ENCODE data around the gene ETAA1. TPM values are rescaled to one million over a fixed set of nuclear protein-coding genes. Genes with fewer than 3 reads are reported as not detected.

The ETAA1 gene
- total and polyA plus RNA-seq, 5 donors from 2014 or later = 3.2 to 10.5 (median 5.5) TPM

- Histone ChIP-seq H3K9me3 (ENCODE audit: control insufficient read depth in 2 of 2, low read length in 2 of 2) (no peaks in the 10 kb centered on the region), H3K27me3 (ENCODE audit: control insufficient read depth, insufficient read depth, low read length) (no peaks in the 10 kb centered on the region), H3K4me3 (ENCODE audit: low read depth, low read length) (no peak overlapping the region), H3K27ac (ENCODE audit: insufficient read depth, low read length, poor library complexity, severe bottlenecking) (no peak overlapping the region), H3K4me1 (ENCODE audit: control insufficient read depth, insufficient read depth, low read length, poor library complexity, severe bottlenecking) (peaks cover 9% of the 10 kb centered on the region), H3K36me3 (ENCODE audit: control insufficient read depth, insufficient read depth, low read length) (peaks cover 26% of the 10 kb centered on the region)
- Mint-ChIP-seq H3K4me3 (peak overlapping the region in 1 of 4 donors; percentile 53), H3K9me3 (no peaks in the 10 kb centered on the region), H3K36me3 (peaks cover 19% of the 10 kb centered on the region), H3K27me3 (no peaks in the 10 kb centered on the region), H3K4me1 (peaks cover 11 to 41% (median 33%) of the 10 kb centered on the region in 4 donors), H3K27ac (no peak overlapping the region)
- no peak for ATAC-seq (ENCODE audit: low read depth in 2 of 2)
- DNase-seq = no peak
Measured at GRCh38 chr2:67400560-67401485, 3.7 kb downstream of the ETAA1 start.

GRCh38 chr2:67408346-67408745 is 11.2 kb downstream of the ETAA1 start:
- H3K4me1 Mint-ChIP-seq = peaks cover 5 to 16% (median 15%) of the 10 kb centered on the region in 4 donors
- H3K36me3 Mint-ChIP-seq = peaks cover 32% of the 10 kb centered on the region
- ATAC-seq (ENCODE audit: low read depth in 2 of 2) (no peak), DNase-seq (no peak)
- no peaks in the 10 kb centered on the region for H3K27me3 Mint-ChIP-seq
- Histone ChIP-seq H3K9me3 (ENCODE audit: control insufficient read depth in 2 of 2, low read length in 2 of 2) (no peaks in the 10 kb centered on the region), H3K36me3 (ENCODE audit: control insufficient read depth, insufficient read depth, low read length) (peaks cover 34% of the 10 kb centered on the region), H3K4me3 (ENCODE audit: low read depth, low read length) (no peak overlapping the region), H3K27ac (ENCODE audit: insufficient read depth, low read length, poor library complexity, severe bottlenecking) (no peak overlapping the region), H3K4me1 (ENCODE audit: control insufficient read depth, insufficient read depth, low read length, poor library complexity, severe bottlenecking) (no peaks in the 10 kb centered on the region), H3K27me3 (ENCODE audit: control insufficient read depth, insufficient read depth, low read length) (no peaks in the 10 kb centered on the region)
- H3K4me3 Mint-ChIP-seq = no peak overlapping the region
- H3K9me3 Mint-ChIP-seq = no peaks in the 10 kb centered on the region
- no peak overlapping the region for H3K27ac Mint-ChIP-seq

GRCh38 chr2:67412424-67412823 is 15.3 kb downstream of the ETAA1 start:
- H3K9me3 ChIP-seq (ENCODE audit: control insufficient read depth in 2 of 2, low read length in 2 of 2) = no peaks in the 10 kb centered on the region
- Mint-ChIP-seq H3K36me3 (peaks cover 13% of the 10 kb centered on the region), H3K4me1 (peaks cover 0 to 8% (median 3%) of the 10 kb centered on the region in 4 donors), H3K9me3 (no peaks in the 10 kb centered on the region), H3K27ac (no peak overlapping the region), H3K27me3 (no peaks in the 10 kb centered on the region), H3K4me3 (no peak overlapping the region)
- H3K27me3 ChIP-seq (ENCODE audit: control insufficient read depth, insufficient read depth, low read length) = no peaks in the 10 kb centered on the region
- no peak overlapping the region for H3K27ac ChIP-seq (ENCODE audit: insufficient read depth, low read length, poor library complexity, severe bottlenecking)
- H3K4me1 ChIP-seq (ENCODE audit: control insufficient read depth, insufficient read depth, low read length, poor library complexity, severe bottlenecking) = no peaks in the 10 kb centered on the region
- ATAC-seq (ENCODE audit: low read depth in 2 of 2) (no peak), DNase-seq (no peak)
- no peak overlapping the region for H3K4me3 ChIP-seq (ENCODE audit: low read depth, low read length)
- peaks cover 11% of the 10 kb centered on the region for H3K36me3 ChIP-seq (ENCODE audit: control insufficient read depth, insufficient read depth, low read length)

- H3K4me1 Mint-ChIP-seq = no peaks in the 10 kb centered on the region
- ATAC-seq (ENCODE audit: low read depth in 2 of 2) (no peak), DNase-seq (no peak)
- H3K4me3 Mint-ChIP-seq = no peak overlapping the region
- Histone ChIP-seq H3K4me3 (ENCODE audit: low read depth, low read length) (no peak overlapping the region), H3K27me3 (ENCODE audit: control insufficient read depth, insufficient read depth, low read length) (no peaks in the 10 kb centered on the region), H3K9me3 (ENCODE audit: control insufficient read depth in 2 of 2, low read length in 2 of 2) (no peaks in the 10 kb centered on the region), H3K4me1 (ENCODE audit: control insufficient read depth, insufficient read depth, low read length, poor library complexity, severe bottlenecking) (no peaks in the 10 kb centered on the region), H3K27ac (ENCODE audit: insufficient read depth, low read length, poor library complexity, severe bottlenecking) (no peak overlapping the region), H3K36me3 (ENCODE audit: control insufficient read depth, insufficient read depth, low read length) (peaks cover 3% of the 10 kb centered on the region)
- H3K36me3 Mint-ChIP-seq = peaks cover 13% of the 10 kb centered on the region
- H3K27me3 Mint-ChIP-seq = peaks cover 8% of the 10 kb centered on the region
- H3K9me3 Mint-ChIP-seq = no peaks in the 10 kb centered on the region
- H3K27ac Mint-ChIP-seq = no peak overlapping the region
Measured at GRCh38 chr2:67414867-67415266, 17.7 kb downstream of the ETAA1 start.

GRCh38 chr2:67416136-67416535 is 19.0 kb downstream of the ETAA1 start:
- H3K9me3 ChIP-seq (ENCODE audit: control insufficient read depth in 2 of 2, low read length in 2 of 2) = no peaks in the 10 kb centered on the region
- H3K4me1 Mint-ChIP-seq = no peaks in the 10 kb centered on the region
- no peaks in the 10 kb centered on the region for H3K36me3 ChIP-seq (ENCODE audit: control insufficient read depth, insufficient read depth, low read length)
- peaks cover 8% of the 10 kb centered on the region for H3K27me3 Mint-ChIP-seq
- H3K4me3 Mint-ChIP-seq = no peak overlapping the region
- ATAC-seq (ENCODE audit: low read depth in 2 of 2) (no peak), DNase-seq (no peak)
- H3K9me3 Mint-ChIP-seq = peaks cover 0 to 2% (median 0%) of the 10 kb centered on the region in 7 donors
- H3K36me3 Mint-ChIP-seq = peaks cover 2% of the 10 kb centered on the region
- no peaks in the 10 kb centered on the region for H3K4me1 ChIP-seq (ENCODE audit: control insufficient read depth, insufficient read depth, low read length, poor library complexity, severe bottlenecking)
- H3K4me3 ChIP-seq (ENCODE audit: low read depth, low read length) = no peak overlapping the region
- H3K27me3 ChIP-seq (ENCODE audit: control insufficient read depth, insufficient read depth, low read length) = no peaks in the 10 kb centered on the region
- no peak overlapping the region for H3K27ac Mint-ChIP-seq
- no peak overlapping the region for H3K27ac ChIP-seq (ENCODE audit: insufficient read depth, low read length, poor library complexity, severe bottlenecking)

- H3K27ac ChIP-seq (ENCODE audit: insufficient read depth, low read length, poor library complexity, severe bottlenecking) = no peak overlapping the region
- H3K9me3 Mint-ChIP-seq = peaks cover 2 to 11% (median 5%) of the 10 kb centered on the region in 7 donors
- H3K4me3 ChIP-seq (ENCODE audit: low read depth, low read length) = no peak overlapping the region
- H3K36me3 Mint-ChIP-seq = no peaks in the 10 kb centered on the region
- no peak for ATAC-seq (ENCODE audit: low read depth in 2 of 2)
- H3K4me1 ChIP-seq (ENCODE audit: control insufficient read depth, insufficient read depth, low read length, poor library complexity, severe bottlenecking) = no peaks in the 10 kb centered on the region
- H3K27ac Mint-ChIP-seq = no peak overlapping the region
- no peak overlapping the region for H3K4me3 Mint-ChIP-seq
- peaks cover 7% of the 10 kb centered on the region for H3K27me3 Mint-ChIP-seq
- no peak for DNase-seq
- H3K36me3 ChIP-seq (ENCODE audit: control insufficient read depth, insufficient read depth, low read length) = no peaks in the 10 kb centered on the region
- no peaks in the 10 kb centered on the region for H3K27me3 ChIP-seq (ENCODE audit: control insufficient read depth, insufficient read depth, low read length)
- H3K9me3 ChIP-seq (ENCODE audit: control insufficient read depth in 2 of 2, low read length in 2 of 2) = peaks cover 7 to 11% of the 10 kb centered on the region in 2 experiments
- no peaks in the 10 kb centered on the region for H3K4me1 Mint-ChIP-seq
Measured at GRCh38 chr2:67423489-67423888, 26.4 kb downstream of the ETAA1 start.

DNA sequence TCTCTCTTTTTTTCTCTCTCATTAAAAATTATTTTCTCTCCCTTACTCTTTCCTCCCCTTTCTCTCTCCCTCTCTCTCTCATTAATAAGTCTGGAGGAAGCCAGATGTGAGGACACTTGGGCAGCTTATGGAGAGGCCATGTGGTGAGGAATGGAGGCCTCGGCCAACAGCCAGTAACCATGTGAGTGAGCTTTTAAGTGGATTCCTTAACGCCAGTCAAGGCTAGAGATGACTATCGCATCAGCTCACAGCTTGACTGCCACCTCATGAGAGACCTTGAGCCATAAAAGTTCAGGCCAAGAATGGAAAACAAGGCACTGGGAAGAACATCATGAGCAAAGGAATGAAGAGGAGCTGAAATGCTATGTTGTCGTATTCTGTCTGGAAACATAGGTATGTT is 39.1 kb downstream of the ETAA1 start:
- Histone ChIP-seq H3K27ac (ENCODE audit: insufficient read depth, low read length, poor library complexity, severe bottlenecking) (no peak overlapping the region), H3K36me3 (ENCODE audit: control insufficient read depth, insufficient read depth, low read length) (no peaks in the 10 kb centered on the region), H3K9me3 (ENCODE audit: control insufficient read depth in 2 of 2, low read length in 2 of 2) (peaks cover 0 to 2% of the 10 kb centered on the region in 2 experiments), H3K27me3 (ENCODE audit: control insufficient read depth, insufficient read depth, low read length) (peaks cover 4% of the 10 kb centered on the region), H3K4me3 (ENCODE audit: low read depth, low read length) (no peak overlapping the region), H3K4me1 (ENCODE audit: control insufficient read depth, insufficient read depth, low read length, poor library complexity, severe bottlenecking) (no peaks in the 10 kb centered on the region)
- no peak overlapping the region for H3K4me3 Mint-ChIP-seq
- no peaks in the 10 kb centered on the region for H3K4me1 Mint-ChIP-seq
- H3K27me3 Mint-ChIP-seq = no peaks in the 10 kb centered on the region
- DNase-seq = no peak
- H3K36me3 Mint-ChIP-seq = no peaks in the 10 kb centered on the region
- no peak for ATAC-seq (ENCODE audit: low read depth in 2 of 2)
- no peak overlapping the region for H3K27ac Mint-ChIP-seq
- H3K9me3 Mint-ChIP-seq = peaks cover 0 to 6% (median 3%) of the 10 kb centered on the region in 7 donors

GRCh38 chr2:67437114-67437513 is 40.0 kb downstream of the ETAA1 start:
- peaks cover 2% of the 10 kb centered on the region for H3K27me3 ChIP-seq (ENCODE audit: control insufficient read depth, insufficient read depth, low read length)
- no peak overlapping the region for H3K27ac Mint-ChIP-seq
- H3K9me3 ChIP-seq (ENCODE audit: control insufficient read depth in 2 of 2, low read length in 2 of 2) = no peaks in the 10 kb centered on the region
- no peaks in the 10 kb centered on the region for H3K4me1 Mint-ChIP-seq
- no peaks in the 10 kb centered on the region for H3K4me1 ChIP-seq (ENCODE audit: control insufficient read depth, insufficient read depth, low read length, poor library complexity, severe bottlenecking)
- H3K9me3 Mint-ChIP-seq = peaks cover 0 to 6% (median 4%) of the 10 kb centered on the region in 7 donors
- no peak overlapping the region for H3K4me3 Mint-ChIP-seq
- H3K36me3 Mint-ChIP-seq = no peaks in the 10 kb centered on the region
- no peak overlapping the region for H3K27ac ChIP-seq (ENCODE audit: insufficient read depth, low read length, poor library complexity, severe bottlenecking)
- H3K36me3 ChIP-seq (ENCODE audit: control insufficient read depth, insufficient read depth, low read length) = no peaks in the 10 kb centered on the region
- no peaks in the 10 kb centered on the region for H3K27me3 Mint-ChIP-seq
- DNase-seq (no peak), ATAC-seq (ENCODE audit: low read depth in 2 of 2) (no peak)
- H3K4me3 ChIP-seq (ENCODE audit: low read depth, low read length) = no peak overlapping the region

Data from CD4-positive, CD25-positive, alpha-beta regulatory T cell (primary cell).